Stimulated activated CD8-positive, alpha-beta memory T cell treated with anti-CD3 and anti-CD28 coated beads, Interleukin-4, amount 100 ng/mL, for 4 hours (primary cell): ENCODE data around the gene PRR23E.

Experiments used
- DNase-seq, 2 donors: peaks; one replicate each; pipeline ENCODE4 v3.0.0-alpha.2; 2020; ENCODE audit warnings: low read depth in 2 of 2, low spot score in 1 of 2

PRR23E gene

GRCh38 chr3:127222163-127222562 is 29.2 kb downstream of the PRR23E start:
- no peak for DNase-seq

DNA sequence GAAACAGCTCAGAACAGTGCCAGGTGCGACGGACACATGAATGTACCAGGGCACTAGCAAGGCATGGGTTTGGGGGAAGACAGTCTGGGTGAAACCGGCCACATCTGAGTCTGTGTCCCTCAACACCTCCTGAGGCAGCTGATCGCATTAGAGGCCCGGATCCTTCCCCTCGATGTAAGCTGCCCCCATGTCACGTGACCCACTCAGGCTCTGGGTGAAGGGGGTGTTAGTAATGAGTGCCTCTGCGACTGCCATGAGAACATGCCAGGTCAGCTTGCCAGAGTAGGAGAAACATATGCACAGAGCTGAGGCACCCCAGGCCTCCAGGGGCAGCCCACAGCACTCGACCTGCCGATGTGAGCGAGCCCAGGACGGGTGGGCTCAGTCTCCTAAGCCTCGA is 29.7 kb downstream of the PRR23E start:
- no peak for DNase-seq

- no peak for DNase-seq
These were observed 31.2 kb downstream of the PRR23E start for GRCh38 chr3:127224118-127224517.

DNA sequence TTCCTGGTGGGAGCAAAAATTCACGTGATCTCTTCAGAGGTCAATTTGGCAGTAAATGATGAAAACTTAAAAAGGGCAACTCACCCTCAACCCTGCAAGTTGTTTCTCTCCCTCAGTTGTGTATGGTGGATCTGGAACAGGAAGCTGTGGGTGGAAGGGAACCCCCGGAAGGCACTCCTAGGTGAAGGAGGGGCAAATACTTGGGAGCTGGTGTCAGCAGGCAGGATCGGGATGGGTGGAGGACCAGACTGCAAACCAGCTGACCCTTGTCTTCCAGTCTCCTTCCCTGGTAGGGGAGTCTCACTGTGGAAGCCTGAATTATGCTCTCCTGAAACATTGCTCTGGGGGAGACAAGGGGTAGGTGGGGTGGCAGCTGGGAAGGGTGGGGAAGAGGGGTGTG is 33.5 kb downstream of the PRR23E start:
- no peak for DNase-seq

DNA sequence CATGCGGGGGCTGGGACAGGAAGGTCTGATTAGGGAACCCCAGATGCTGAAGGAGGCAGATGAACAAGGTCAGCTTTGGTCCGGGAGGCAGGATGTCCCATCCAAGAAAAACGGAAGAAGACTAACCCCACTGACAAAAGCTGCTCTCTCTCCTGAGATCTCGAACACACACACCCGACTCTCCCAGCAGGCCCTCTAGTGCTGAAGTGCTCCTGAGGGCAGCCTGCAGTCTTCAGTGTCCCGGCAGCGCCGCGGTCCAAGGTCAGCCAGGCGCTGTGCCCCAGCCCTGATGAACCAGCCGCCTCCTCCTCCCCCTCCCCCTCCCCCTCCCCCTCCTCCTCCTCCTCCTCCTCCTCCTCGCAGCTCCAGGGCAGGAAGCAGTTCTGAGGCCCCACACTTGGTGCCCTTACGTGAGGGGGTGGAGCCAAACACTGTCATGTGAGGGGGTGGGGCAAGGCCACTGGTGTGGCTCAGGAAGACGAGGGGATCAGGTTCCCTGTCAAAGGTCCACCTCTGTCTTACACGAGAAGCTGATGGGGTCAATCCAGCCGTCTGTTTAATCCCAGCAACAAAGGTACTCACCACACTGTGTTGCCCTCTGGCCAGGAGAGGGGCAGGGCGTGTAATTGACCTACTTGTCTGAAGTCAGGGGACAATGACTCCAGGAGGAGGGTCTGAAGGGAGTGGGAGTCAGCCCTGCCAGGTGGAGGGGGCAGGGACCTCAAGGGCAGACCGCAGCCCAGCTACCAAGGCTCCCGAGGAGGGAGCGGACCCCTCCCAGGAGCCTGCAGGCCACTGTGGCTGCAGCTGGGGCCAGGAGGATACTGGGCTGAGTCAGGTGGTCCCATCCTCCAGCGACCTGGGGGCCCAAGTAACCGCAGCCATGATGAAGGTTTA is 34.3 kb downstream of the PRR23E start:
- no peak for DNase-seq

DNA sequence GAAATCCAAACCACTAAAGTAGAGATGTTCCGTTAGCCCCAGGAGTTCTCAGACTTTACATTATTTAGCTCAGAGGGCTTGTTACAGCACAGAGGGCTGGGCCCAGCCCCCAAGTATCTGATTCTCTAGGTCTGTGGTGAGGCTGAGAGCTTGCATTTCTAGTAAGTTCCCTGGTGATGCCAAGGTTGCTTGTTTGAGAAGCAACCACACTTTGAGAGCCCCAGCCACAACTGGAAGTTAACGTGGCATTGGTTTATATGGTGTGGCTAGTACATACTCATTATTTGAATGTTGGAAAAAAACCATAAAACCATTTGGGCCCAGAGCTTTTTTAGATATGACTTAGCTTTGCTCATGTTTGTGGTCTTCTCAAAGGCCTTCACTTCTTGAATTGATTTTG is 35.9 kb downstream of the PRR23E start:
- DNase-seq: no peak

DNA sequence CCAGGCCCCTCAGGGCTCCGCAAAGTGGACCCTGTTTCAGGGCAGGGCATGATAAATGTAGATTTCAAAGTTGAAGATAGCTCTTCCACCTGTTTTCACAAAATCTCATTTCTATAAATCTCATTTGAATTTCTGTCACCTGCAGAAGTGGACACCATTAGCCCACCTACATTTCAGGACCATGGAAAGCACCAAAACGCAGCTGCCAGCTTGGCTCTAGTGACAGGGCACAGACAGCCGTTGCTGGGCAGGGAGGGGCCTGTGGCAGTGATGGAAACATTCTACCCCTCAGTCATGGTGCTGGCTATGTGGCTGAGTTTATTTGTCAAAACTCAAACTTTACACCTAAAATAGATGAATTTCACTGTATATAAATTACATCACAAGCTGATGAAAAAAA is 40.4 kb downstream of the PRR23E start:
- DNase-seq: no peak

GRCh38 chr3:127234778-127235177 is 41.8 kb downstream of the PRR23E start:
- DNase-seq: no peak

DNA sequence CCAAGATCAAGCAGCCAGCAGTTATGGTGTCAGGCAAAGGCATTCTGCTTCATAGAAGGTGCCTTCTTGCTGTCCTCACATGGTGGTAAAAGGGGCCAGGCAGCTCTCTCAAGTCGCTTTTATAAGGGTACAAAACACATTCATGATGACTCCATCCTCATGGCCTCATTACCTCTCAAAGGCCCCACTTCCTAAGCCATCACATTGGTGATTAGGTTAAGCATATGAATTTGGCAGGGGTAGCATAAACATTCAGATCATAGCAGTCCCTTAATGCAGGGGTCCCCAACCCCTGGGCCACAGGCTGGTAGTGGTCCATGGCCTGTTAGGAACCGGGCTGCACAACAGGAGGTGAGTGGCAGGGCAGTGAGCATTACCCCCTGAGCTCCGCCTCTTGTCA is 42.8 kb downstream of the PRR23E start:
- DNase-seq: no peak

DNA sequence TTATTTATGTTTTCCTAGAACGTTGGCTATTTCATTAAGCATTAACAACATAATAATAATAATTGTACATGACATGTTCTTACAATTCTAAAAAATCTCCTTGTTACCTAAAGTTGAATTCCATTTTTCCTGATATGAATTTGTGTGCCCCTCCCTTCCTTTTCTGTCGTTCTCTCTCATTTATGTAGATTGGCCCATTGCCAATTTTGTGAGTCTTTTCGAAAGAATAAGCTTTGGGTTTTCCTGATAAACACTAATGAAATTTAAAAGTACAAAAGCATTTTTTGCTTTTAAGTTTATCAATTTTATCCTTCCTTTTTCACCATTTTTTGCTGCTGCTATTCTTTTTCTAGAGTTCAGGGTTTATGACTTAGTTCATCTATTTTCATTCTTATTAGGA is 44.9 kb downstream of the PRR23E start:
- DNase-seq: no peak

GRCh38 chr3:127238602-127239001 is 45.7 kb downstream of the PRR23E start:
- DNase-seq: no peak

- DNase-seq: no peak
These were observed 54.4 kb downstream of the PRR23E start for GRCh38 chr3:127247292-127247691.
